Inflammatory macrophage treated with lipopolysaccharide for 4 hours (primary cell): ENCODE data around the gene CYP2B6.
A peak's percentile ranks its signal among the peaks of the same experiment; 100 is the strongest.
"Not testable (repeated sequence)": the region's sequence is repeated elsewhere in the genome, so short reads cannot be mapped to it uniquely, and the experiment has no call there.

Experiments used
- DNase-seq: peaks from one replicate; pipeline ENCODE4 v3.0.0-alpha.2; 2020

The CYP2B6 gene

DNA sequence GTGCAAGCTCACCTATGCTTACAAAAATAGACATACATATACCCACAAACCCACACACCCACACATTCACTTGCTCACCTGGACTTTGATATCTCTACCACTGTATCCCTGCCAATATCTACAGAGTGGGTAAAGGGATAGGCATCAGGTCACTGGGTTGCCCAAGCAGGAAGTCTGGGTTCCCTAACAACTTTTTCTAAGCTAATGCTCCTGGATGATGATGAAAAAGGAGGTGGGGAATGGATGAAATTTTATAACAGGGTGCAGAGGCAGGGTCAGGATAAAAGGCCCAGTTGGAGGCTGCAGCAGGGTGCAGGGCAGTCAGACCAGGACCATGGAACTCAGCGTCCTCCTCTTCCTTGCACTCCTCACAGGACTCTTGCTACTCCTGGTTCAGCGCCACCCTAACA is at the start of gene CYP2B6:
Gene CYP2B6 (plus strand): TSS at position 311 of the 410 bp plus-strand sequence. CDS start 24 bp downstream, at position 335.
- no peak for DNase-seq

- DNase-seq, result no peak
These were observed 49.4 kb upstream of the CYP2B6 start for GRCh38 chr19:40941481-40942219.

DNA sequence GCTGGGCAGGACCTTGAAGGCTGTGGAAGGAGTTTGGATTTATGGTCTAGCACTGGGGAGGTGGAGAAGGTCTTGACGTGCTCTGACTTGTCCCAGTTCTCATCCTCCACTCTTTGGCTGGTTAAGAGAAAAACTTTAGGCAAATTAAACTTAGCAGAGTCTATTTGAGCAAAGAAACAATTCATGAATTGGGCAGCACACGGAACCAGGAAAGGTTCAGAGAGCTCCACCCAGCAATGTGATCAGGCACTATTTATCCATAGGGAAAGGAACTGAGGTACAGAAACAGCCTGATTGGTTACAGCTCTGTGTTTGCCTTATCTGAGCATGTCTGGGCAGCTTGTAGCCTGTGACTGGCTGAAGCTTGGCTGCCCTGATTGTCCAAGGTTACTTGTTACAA is 45.4 kb upstream of the CYP2B6 start:
- no peak for DNase-seq

DNA sequence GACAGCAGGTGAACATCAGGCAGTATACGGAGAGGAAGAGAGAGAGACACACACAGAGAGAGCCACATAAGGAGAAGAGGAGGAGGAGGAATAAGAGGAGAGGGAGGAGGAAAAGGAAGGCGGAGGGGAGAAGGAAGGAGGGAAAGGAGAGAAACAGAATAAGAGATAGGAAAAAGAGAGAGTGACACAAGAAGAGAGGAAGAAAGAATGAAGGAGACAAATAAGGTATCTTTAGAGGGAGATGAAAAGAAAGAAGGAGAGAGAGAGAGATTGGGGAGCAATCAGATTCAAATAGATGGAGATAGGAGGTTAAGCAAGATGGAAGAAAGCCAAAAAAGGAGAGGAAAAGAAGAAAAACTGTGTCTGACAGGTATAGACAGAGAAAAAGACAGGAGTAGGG is 44.0 kb upstream of the CYP2B6 start:
- DNase-seq, result no peak

DNA sequence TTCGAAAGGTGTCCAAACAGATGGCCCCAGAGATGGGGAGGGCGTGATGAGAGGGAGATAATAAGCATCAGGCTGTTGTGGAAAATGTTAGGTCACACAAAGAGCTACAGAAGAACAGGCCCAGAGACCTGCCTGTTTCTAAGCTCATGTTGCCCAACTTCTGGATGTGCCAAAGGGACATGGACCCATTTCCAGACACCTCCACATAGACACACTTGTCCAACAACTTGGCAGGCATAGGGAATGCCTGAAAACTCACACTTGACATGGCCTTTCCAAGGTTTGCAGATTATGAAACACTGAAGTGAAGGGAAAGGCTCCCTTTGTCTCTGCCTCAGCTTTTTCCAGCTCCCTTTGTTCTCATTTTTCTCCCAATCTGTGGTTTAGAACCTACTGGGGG is 43.5 kb upstream of the CYP2B6 start:
- no peak for DNase-seq

DNA sequence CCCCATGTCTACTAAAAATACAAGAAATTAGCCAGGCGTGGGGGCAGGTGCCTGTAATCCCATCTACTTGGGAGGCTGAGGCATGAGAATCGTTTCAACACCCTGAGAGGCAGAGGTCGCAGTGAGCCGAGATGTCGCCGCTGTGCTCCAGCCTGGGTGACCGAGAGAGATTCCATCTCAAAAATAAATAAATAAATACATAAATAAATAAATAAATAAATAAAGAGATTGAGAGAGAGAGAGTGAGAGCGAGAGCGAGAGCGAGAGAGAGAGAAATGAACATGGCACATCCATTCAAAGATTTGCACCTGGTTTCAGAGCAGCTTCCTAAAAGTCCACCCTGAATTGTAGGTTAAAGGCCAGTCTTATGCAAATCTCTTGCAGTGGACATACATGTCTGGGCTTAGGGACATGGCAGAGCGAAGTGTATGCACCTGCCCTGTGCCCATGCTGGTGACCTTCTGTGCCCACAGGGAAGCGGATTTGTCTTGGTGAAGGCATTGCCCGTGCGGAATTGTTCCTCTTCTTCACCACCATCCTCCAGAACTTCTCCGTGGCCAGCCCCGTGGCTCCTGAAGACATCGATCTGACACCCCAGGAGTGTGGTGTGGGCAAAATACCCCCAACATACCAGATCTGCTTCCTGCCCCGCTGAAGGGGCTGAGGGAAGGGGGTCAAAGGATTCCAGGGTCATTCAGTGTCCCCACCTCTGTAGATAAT is 42.3 kb upstream of the CYP2B6 start:
- no peak for DNase-seq

GRCh38 chr19:40954573-40954972 is 36.5 kb upstream of the CYP2B6 start:
- DNase-seq, result no peak

- no peak for DNase-seq
These were observed 31.7 kb upstream of the CYP2B6 start for GRCh38 chr19:40959338-40959737.

DNA sequence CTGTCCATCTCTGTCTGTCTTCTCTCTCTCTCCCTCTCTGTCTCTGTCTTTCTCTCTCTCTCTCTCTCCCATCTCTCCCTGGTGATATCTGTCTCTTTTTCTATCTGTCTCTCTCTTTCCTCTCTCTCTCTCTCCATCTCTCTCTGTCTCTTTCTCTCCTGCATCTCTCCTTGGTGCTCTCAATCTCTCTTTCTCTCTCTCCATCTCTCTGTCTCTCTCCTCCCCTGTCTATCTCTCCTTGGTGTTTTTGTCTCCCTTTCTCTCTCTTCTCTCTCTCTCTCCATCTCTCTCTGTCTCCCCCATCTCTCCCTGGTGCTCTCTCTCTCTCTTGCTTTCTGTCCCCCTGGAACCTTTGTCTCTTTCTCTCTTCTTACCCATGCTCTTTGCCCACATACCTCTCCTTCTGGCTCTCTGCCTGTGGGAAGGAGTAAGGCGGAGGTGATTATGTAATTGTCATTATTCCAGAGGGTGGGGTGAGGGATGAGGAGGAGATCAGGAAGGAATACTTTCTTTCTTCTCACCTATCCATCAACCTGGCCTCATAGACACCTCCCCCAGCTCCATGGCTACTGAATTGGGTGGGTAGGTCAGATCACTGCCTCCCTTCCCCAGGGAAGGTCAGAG is 30.9 kb upstream of the CYP2B6 start:
- DNase-seq, result no peak

GRCh38 chr19:40960780-40961179 is 30.3 kb upstream of the CYP2B6 start:
- DNase-seq, result no peak

GRCh38 chr19:40962460-40962961 is 28.6 kb upstream of the CYP2B6 start:
- DNase-seq, result no peak

DNA sequence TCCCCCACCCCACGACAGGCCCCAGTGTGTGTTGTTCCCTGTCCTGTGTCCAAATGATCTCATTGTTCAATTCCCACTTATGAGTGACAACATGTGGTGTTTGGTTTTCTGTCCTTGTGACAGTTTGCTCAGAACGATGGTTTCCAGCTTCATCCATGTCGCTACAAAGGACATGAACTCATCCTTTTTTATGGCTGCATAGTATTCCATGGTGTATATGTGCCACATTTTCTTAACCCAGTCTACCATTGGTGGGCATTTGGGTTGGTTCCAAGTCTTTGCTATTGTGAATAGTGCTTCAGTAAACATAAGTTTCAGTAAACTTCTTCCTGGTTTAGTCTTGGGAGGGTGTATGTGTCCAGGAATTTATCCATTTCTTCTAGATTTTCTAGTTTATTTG is 26.7 kb upstream of the CYP2B6 start:
- not testable (repeated sequence) for DNase-seq

GRCh38 chr19:40965351-40965750 is 25.7 kb upstream of the CYP2B6 start:
- DNase-seq, result not testable (repeated sequence)

DNA sequence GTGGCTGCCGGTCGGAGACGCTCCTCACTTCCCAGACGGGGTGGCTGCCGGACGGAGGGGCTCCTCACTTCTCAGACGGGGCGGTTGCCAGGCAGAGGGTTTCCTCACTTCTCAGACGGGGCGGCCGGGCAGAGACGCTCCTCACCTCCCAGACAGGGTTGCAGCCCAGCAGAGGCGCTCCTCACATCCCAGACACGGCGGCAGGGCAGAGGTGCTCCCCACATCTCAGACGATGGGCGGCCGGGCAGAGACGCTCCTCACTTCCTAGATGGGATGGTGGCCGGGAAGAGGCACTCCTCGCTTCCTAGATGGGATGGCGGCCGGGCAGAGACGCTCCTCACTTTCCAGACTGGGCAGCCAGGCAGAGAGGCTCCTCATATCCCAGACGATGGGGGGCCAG is 24.5 kb upstream of the CYP2B6 start:
- DNase-seq, result not testable (repeated sequence)

DNA sequence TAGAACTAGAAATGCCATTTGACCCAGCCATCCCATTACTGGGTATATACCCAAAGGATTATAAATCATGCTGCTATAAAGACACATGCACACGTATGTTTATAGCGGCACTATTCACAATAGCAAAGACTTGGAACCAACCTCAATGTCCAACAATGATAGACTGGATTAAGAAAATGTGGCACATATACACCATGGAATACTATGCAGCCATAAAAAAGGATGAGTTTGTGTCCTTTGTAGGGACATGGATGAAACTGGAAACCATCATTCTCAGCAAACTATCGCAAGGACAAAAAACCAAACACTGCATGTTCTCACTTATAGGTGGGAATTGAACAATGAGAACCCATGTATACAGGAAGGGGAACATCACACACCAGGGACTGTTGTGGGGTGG is 23.0 kb upstream of the CYP2B6 start:
- not testable (repeated sequence) for DNase-seq

DNA sequence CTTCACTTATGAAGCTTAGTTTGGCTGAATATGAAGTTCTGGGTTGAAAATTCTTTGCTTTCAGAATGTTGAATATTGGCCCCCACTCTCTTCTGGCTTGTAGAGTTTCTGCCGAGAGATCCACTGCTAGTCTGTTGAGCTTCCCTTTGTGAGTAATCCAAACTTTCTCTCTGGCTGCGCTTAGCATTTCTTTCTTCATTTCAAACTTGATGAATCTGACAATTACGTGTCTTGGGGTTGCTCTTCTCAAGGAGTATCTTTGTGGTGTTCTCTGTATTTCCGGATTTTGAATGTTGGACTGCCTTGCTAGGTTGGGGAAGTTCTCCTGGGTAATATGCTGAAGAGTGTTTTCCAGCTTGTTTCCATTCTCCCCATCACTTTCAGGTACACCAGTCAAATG is 21.4 kb upstream of the CYP2B6 start:
- DNase-seq, result not testable (repeated sequence)

DNA sequence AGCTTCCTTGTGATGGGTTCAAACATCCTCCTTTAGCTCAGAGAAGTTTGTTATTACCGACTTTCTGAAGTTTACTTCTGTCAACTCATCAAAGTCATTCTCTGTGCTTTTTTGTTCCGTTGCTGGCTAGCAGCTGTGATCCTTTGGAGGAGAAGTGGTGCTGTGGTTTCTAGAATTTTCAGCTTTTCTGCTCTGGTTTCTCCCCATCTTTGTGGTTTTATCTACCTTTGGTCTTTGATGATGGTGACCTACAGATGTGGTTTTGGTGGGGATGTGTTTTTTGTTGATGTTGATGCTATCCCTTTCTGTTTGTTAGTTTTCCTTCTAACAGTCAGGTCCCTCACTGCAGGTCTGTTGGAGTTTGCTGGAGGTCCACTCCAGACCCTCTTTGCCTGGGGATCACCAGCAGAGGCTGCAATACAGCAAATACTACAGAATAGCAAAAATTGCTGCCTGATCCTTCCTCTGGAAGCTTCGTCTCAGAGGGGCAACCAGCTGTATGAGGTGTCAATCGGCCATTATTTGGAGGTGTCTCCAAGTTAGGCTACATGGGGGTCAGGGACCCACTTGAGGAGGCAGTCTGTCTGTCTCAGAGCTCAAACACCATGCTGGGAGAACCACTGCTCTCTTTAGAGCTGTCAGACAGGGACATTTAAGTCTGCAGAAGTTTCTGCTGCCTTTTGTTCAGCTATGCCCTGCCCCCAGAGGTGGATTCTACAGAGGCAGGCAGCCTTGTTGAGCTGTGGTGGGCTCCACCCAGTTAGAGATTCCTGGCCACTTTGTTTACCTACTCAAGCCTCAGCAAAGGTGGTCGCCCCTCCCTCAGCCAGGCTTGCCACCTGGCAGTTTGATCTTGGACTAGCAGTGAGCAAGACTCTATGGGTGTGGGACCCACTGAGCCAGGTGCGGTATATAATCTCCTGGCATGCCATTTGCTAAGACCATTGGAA is 20.4 kb upstream of the CYP2B6 start:
- not testable (repeated sequence) for DNase-seq

DNA sequence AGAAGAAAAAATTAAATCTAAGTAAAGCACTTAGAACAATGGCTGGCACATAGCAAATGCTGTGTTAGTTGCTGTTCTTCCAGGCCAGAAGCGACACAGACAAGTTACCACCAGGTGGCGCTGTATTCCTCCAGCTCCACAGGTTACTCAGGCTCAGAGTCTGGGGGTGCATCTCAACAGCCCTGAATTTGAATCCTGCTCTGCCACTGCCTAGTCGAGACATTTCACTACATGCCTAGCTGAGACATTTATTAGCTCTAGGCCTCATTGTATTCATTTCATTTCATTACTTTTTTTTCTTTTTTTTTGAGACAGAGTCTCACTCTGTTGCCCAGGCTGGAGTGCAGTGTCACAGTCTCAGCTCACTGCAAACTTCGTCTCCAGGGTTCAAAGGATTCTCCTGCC is 16.4 kb upstream of the CYP2B6 start:
- peak; percentile 69 for DNase-seq

GRCh38 chr19:40976134-40976533 is 14.9 kb upstream of the CYP2B6 start:
- no peak for DNase-seq

DNA sequence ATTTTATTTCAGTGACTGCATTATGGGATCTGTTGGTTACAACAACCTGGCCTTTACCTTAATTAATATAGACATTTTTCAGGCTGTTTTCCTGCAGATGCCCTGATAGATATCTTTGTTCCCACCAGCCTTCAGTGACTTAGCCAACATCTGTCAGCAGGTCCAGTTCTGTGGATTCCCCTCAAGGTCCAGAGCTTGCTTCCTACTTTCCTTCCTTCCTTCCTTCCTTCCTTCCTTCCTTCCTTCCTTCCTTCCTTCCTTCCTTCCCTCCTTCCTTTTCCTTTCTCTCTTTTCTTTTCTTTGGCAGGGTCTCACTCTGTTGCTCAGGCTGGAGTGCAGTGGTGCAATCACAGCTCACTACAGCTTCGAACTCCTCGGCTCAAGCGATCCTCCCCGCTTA is 14.4 kb upstream of the CYP2B6 start:
- DNase-seq, result no peak

GRCh38 chr19:40979759-40980158 is 11.3 kb upstream of the CYP2B6 start:
- not testable (repeated sequence) for DNase-seq

- DNase-seq, result not testable (repeated sequence)
These were observed 10.2 kb upstream of the CYP2B6 start for GRCh38 chr19:40980743-40981442.
